BLaER1 (cell line): Measurements from ENCODE around the gene CASP10.

ENCODE experiments used
- H3K27ac ChIP-seq: shearing (Covaris generic); formaldehyde crosslinking; 2 replicates; pipeline ENCODE4 v1.8.1; 2022
- H3K27me3 ChIP-seq: shearing (Covaris generic); formaldehyde crosslinking; 2 replicates; pipeline ENCODE4 v1.8.1; 2022
- H3K36me3 ChIP-seq: shearing (Covaris generic); formaldehyde crosslinking; 2 replicates; pipeline ENCODE4 v1.8.1; 2022
- H3K4me1 ChIP-seq: shearing (Covaris generic); formaldehyde crosslinking; 2 replicates; pipeline ENCODE4 v1.8.1; 2022
- H3K4me2 ChIP-seq: shearing (Covaris generic); formaldehyde crosslinking; 2 replicates; pipeline ENCODE4 v1.8.1; 2022
- H3K4me3 ChIP-seq: shearing (Covaris generic); formaldehyde crosslinking; 2 replicates; pipeline ENCODE4 v1.8.1; 2022
- H3K9ac ChIP-seq: shearing (Covaris generic); formaldehyde crosslinking; 2 replicates; pipeline ENCODE4 v1.8.1; 2022
- H3K9me3 ChIP-seq: shearing (Covaris generic); formaldehyde crosslinking; 2 replicates; pipeline ENCODE4 v1.8.1; 2022
- H4K20me1 ChIP-seq: shearing (Covaris generic); formaldehyde crosslinking; 2 replicates; pipeline ENCODE4 v1.8.1; 2022
- Cebpa-rat ChIP-seq: shearing (Covaris generic); IDR thresholded peaks from 2 replicates; pipeline ENCODE4 v1.8.1; 2022

The CASP10 gene

DNA sequence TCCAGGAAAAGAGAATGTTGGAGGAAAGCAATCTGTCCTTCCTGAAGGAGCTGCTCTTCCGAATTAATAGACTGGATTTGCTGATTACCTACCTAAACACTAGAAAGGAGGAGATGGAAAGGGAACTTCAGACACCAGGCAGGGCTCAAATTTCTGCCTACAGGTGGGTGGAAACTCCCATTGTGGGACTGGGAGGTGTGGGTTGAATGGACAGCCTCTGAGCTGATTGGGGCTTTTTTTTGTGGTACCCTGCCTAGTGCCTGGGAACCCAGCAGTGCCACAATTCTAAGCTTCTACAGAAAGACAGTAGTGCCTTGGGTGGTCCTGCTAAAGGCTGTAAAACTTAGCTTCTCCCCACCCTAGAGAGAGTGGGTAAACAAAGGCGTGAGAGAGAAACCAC is 83.7 kb downstream of the CASP10 start:
- Histone ChIP-seq H4K20me1 (peaks cover 35% of the 10 kb centered on the region), H3K4me2 (no peak overlapping the region), H3K9me3 (no peaks in the 10 kb centered on the region), H3K36me3 (peaks cover 61% of the 10 kb centered on the region), H3K4me1 (peaks cover 40% of the 10 kb centered on the region), H3K27me3 (no peaks in the 10 kb centered on the region), H3K4me3 (no peak overlapping the region), H3K9ac (no peak overlapping the region), H3K27ac (no peak overlapping the region)
- TF ChIP-seq Cebpa-rat = no peak

DNA sequence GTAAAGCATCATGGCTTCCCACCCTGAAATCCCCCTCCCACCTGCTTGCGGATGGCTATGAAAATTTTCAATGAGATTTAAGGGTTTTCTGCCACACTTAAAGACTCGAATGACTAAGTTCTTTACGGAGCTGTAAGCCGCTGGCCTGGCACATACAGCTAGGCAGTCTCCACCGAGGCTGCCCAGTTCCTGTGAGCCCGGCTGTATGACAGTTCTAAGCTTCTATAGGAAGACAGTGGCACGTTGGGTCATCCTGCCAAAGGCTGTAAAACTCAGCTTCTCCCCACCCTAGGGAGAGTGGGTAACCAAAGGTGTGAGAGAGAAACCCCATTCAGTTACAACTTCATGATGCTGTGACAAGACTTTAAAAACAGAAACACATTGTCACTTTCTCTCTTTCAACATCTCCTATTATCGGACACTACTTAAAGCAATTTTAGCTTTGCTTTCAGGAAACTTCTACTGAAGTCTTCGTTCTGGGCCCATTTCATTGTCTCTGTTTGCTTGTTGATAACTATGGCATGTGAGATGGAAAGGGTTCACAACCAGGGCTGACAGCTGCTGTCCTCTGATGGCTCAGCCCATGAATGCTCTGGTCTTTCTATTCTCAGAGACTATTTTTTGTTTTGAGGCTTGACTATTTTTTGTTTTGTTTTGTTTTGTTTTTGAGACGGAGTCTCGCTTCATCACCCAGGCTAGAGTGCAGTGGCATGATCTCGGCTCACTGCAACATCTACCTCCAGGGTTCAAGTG is 84.5 kb downstream of the CASP10 start:
- Histone ChIP-seq H3K36me3 (peaks cover 69% of the 10 kb centered on the region), H3K4me1 (peaks cover 33% of the 10 kb centered on the region), H4K20me1 (peaks cover 35% of the 10 kb centered on the region), H3K9me3 (no peaks in the 10 kb centered on the region), H3K4me2 (no peak overlapping the region), H3K9ac (no peak overlapping the region), H3K27me3 (no peaks in the 10 kb centered on the region), H3K27ac (no peak overlapping the region), H3K4me3 (no peak overlapping the region)
- TF ChIP-seq Cebpa-rat = no peak

DNA sequence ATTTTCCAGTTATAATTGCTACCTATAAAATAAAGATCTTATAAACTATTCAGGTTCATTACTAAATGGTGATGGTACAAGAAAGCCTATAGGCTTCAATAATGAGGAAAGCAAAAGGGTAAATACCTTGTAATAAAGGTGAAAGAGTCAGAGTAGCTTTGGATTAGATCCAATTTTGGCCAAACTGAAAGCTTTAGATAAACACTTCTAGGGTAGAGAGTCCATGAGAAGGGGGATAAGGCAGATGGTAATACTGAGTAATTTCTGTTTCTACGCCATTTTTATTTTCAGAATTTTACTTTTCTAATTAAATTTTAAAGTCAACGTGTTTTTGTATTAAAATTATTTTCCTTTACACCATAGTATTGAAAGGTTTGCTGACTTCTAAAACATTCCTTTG is 86.8 kb downstream of the CASP10 start:
- Histone ChIP-seq H3K36me3 (peaks cover 93% of the 10 kb centered on the region), H3K27ac (no peak overlapping the region), H3K4me1 (peaks cover 10% of the 10 kb centered on the region), H4K20me1 (peaks cover 22% of the 10 kb centered on the region), H3K9ac (no peak overlapping the region), H3K4me2 (no peak overlapping the region), H3K4me3 (no peak overlapping the region), H3K27me3 (no peaks in the 10 kb centered on the region), H3K9me3 (no peaks in the 10 kb centered on the region)
- no peak for TF ChIP-seq Cebpa-rat

DNA sequence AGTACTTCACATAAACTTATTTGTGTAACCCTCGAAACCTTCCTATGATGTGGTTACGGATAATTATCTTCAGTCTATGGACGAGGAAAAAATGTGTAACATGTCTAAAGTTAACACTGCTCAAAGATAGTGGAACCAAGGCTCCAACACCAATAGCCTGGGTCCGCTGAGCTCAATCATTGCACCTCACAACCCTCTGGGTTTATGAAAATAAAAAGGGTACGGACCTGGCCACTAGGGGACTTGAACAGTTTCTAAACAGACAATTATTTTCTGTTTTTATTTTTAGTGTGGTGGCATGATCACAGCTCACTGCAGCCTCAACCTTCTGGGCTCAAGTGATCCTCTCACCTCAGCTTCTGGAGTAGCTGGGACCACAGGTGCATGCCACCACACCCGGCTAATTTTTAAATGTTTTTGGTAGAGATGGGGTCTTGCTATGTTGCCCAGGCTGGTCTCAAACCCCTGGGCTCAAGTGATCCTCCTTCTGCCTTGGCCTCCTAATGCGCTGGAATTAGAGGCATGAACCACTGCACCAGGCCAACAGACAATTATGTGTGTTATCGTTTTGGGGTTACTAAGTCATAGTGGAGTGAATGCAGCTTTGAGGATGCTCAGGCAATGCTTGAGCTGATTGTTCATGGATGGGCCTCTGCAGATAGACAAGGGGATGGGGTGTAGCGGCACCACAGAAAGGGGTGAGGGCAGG is 87.5 kb downstream of the CASP10 start:
- peaks cover 15% of the 10 kb centered on the region for H4K20me1 ChIP-seq

DNA sequence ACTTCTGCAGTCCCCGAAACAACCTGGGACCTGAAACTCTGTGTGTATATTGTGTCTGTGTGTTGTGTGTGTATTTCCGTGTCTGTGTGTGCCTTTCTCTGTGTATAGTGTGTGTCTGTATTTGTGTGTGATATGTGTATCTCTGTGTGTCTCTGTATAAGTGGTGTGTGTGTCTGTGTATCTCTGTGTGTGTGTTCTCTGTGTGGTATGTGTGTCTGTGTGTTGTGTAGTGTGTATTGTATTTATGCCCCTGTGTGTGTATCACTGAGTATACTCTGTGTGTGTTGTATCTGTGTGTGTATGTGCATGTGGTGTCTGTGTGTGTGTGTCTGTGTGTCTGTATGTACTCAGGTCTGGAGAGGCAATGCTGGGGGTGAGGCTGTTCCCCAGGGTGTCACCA is 89.0 kb downstream of the CASP10 start:
- Histone ChIP-seq H3K9ac (no peak overlapping the region), H3K27ac (no peak overlapping the region), H3K4me2 (no peak overlapping the region), H3K27me3 (no peaks in the 10 kb centered on the region), H3K4me1 (no peaks in the 10 kb centered on the region), H4K20me1 (peaks cover under 1% of the 10 kb centered on the region; the same call in 1 of the 2 replicates), H3K9me3 (no peaks in the 10 kb centered on the region), H3K4me3 (no peak overlapping the region), H3K36me3 (peaks cover 99% of the 10 kb centered on the region)
- TF ChIP-seq Cebpa-rat = no peak

More for the DNA sequence above, 87.5 kb downstream of the CASP10 start:
- peaks cover 98% of the 10 kb centered on the region for H3K36me3 ChIP-seq
- no peak overlapping the region for H3K4me3 ChIP-seq
- H3K27ac ChIP-seq = no peak overlapping the region
- no peaks in the 10 kb centered on the region for H3K27me3 ChIP-seq
- H3K9ac ChIP-seq = no peak overlapping the region
- H3K4me1 ChIP-seq = peaks cover 3% of the 10 kb centered on the region
- TF ChIP-seq Cebpa-rat = no peak
- H3K9me3 ChIP-seq = no peaks in the 10 kb centered on the region
- H3K4me2 ChIP-seq = no peak overlapping the region

DNA sequence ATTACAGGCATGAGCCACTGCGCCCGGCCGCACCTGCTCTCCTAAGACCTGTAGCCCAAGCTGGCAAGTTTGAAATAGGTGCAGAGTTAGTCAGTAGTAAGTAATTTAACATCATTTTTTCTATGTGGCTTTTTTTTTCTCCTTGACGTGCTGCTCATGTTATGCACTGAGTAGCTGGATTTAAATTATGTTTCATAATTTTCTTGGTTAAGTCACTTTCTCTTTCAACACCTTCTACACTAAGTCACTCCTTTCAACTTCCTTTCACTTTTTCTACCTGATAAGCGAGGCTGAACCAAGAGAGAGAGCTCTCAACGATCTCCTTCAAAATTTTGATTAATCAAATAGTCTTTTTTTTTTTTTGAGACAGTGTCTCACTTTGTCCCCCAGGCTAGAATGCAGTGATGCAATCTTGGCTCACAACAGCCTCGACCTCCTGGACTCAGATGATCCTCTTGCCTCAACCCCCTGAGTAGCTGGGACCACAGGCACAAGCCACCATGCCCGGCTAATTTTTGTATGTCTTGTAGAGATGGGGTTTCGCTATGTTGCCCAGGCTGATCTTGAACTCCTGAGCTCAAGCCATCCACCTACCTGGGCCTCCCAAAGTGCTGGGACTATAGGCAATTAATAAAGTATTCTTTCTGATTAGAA is 90.5 kb downstream of the CASP10 start:
- H3K36me3 ChIP-seq = peaks cover 99% of the 10 kb centered on the region
- H3K4me2 ChIP-seq = no peak overlapping the region
- H4K20me1 ChIP-seq = no peaks in the 10 kb centered on the region; the same call in 1 of the 2 replicates
- no peak for TF ChIP-seq Cebpa-rat
- H3K27me3 ChIP-seq = no peaks in the 10 kb centered on the region
- H3K9me3 ChIP-seq = no peaks in the 10 kb centered on the region
- H3K4me1 ChIP-seq = no peaks in the 10 kb centered on the region
- no peak overlapping the region for H3K4me3 ChIP-seq
- no peak overlapping the region for H3K27ac ChIP-seq
- H3K9ac ChIP-seq = no peak overlapping the region

DNA sequence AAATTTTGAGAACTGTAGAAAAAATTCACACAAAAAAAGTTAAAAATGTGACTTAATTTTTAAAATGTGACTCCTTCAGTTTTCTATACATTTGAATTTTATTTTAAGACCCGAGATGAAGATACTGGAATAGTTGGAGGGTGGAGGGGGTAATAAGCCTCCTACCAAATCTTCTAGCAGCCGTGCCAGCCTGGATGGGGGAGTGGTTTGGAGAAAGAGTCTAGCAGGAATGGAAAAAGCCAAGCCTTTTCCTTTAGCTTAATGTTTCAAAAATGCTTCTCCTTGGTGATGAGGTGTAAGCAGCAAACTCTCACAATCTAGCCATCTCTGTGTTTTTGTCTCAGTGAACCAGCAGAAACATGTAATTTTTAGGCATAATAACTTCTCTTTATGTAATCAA is 92.1 kb downstream of the CASP10 start:
- peaks cover 96% of the 10 kb centered on the region for H3K36me3 ChIP-seq
- H3K27ac ChIP-seq = no peak overlapping the region
- no peaks in the 10 kb centered on the region for H3K27me3 ChIP-seq
- no peak overlapping the region for H3K4me3 ChIP-seq
- no peak for TF ChIP-seq Cebpa-rat
- no peaks in the 10 kb centered on the region for H3K9me3 ChIP-seq
- H3K4me1 ChIP-seq = no peaks in the 10 kb centered on the region
- no peak overlapping the region for H3K9ac ChIP-seq
- H3K4me2 ChIP-seq = no peak overlapping the region
- no peaks in the 10 kb centered on the region; the same call in 1 of the 2 replicates for H4K20me1 ChIP-seq

DNA sequence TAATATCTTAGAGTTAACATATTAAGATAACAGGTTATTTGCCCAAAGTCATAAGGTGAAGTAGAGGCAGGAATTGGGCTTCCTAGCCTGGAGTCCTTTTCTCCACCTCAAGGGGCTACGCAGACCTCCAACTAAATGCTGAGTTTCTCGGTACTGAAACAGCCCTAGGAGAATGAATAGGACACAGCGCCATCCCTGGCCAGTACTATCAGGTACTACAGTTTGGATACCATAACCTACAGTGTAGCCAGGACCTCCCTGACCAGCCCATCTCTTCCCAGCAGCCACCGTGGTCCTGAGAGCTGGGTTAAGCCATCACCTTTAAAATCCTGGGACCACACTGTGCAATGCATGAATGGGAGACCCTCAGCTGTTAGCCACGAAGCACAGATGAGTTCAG is 93.0 kb downstream of the CASP10 start:
- TF ChIP-seq Cebpa-rat = no peak
- no peaks in the 10 kb centered on the region for H3K4me1 ChIP-seq
- no peaks in the 10 kb centered on the region for H3K27me3 ChIP-seq
- no peaks in the 10 kb centered on the region for H4K20me1 ChIP-seq
- H3K9me3 ChIP-seq = peaks cover 7% of the 10 kb centered on the region
- no peak overlapping the region for H3K9ac ChIP-seq
- H3K4me3 ChIP-seq = no peak overlapping the region
- no peak overlapping the region for H3K27ac ChIP-seq
- H3K4me2 ChIP-seq = no peak overlapping the region
- peaks cover 96% of the 10 kb centered on the region for H3K36me3 ChIP-seq

DNA sequence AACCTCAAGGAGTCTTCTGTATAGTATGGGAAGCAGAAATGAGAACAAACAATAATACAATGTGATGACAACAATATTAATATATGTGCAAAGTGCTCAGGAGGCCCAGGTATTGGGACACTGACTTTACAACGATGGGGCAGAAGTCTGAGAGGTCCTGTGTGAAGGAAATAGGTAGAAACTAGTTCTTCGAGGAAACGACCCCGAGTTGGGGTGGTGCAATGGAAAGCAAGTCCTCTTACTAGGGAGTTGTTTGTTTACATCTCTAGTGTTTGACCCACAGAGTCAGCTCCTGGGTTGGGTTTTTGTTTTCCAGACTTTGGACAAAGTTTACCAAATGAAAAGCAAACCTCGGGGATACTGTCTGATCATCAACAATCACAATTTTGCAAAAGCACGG is 93.6 kb downstream of the CASP10 start:
- TF ChIP-seq Cebpa-rat = no peak
- no peak overlapping the region for H3K27ac ChIP-seq

More for the DNA sequence above, 93.6 kb downstream of the CASP10 start:
- no peak overlapping the region for H3K4me2 ChIP-seq
- no peak overlapping the region for H3K9ac ChIP-seq
- no peaks in the 10 kb centered on the region for H3K4me1 ChIP-seq
- no peak overlapping the region for H3K4me3 ChIP-seq
- peaks cover 12% of the 10 kb centered on the region for H3K9me3 ChIP-seq
- H4K20me1 ChIP-seq = no peaks in the 10 kb centered on the region
- H3K36me3 ChIP-seq = peaks cover 95% of the 10 kb centered on the region
- H3K27me3 ChIP-seq = no peaks in the 10 kb centered on the region
